ENCODE data around the gene C5orf63. TPM values are rescaled to one million over a fixed set of nuclear protein-coding genes. Genes with fewer than 3 reads are reported as not detected.

Gene C5orf63
- total and polyA plus RNA-seq, 4 donors: 2.1 to 6.4 (median 3.8) TPM

- no peak overlapping the region for H3K4me3 ChIP-seq (ENCODE audit: low read depth in 1 of 3, low read length in 3 of 3)
- H3K27ac ChIP-seq (ENCODE audit: low read depth in 1 of 2, low read length in 2 of 2): no peak overlapping the region
- WGBS: 82% methylated on average over 2 of the region's 2 CpGs
- DNase-seq (ENCODE audit: low spot score): no peak
- H3K36me3 ChIP-seq (ENCODE audit: control insufficient read depth in 4 of 4, insufficient read depth in 3 of 4, low read depth in 1 of 4, low read length in 3 of 4): peaks cover 0 to 3% (median under 1%) of the 10 kb centered on the region in 4 donors
- TF ChIP-seq ZBTB33 (IDR thresholded peaks at IDR 0.05): no peak
- no peak for TF ChIP-seq FOXA1 (IDR thresholded peaks at IDR 0.05)
- no peak for TF ChIP-seq GABPA (IDR thresholded peaks at IDR 0.05 in 1 of 2, conservative IDR thresholded peaks at IDR 0.05 in 1 of 2)
- TF ChIP-seq REST (IDR thresholded peaks at IDR 0.05): no peak
- TF ChIP-seq ATF3 (IDR thresholded peaks at IDR 0.05): no peak
- H3K4me1 ChIP-seq (ENCODE audit: control insufficient read depth in 4 of 4, insufficient read depth in 4 of 4, low read length in 3 of 4): no peaks in the 10 kb centered on the region
- H3K9me3 ChIP-seq (ENCODE audit: control insufficient read depth in 4 of 4, low read length in 3 of 4): no peaks in the 10 kb centered on the region
- H3K27me3 ChIP-seq (ENCODE audit: control insufficient read depth in 4 of 4, insufficient read depth in 4 of 4, low read length in 3 of 4): no peaks in the 10 kb centered on the region
- no peak overlapping the region for H3K9ac ChIP-seq (ENCODE audit: low read depth in 1 of 2, low read length in 2 of 2)
These were observed 16.4 kb downstream of the C5orf63 start for GRCh38 chr5:127056896-127057295.

GRCh38 chr5:127055880-127056653, 17.2 kb downstream of the C5orf63 start:
- TF ChIP-seq JUND (IDR thresholded peaks at IDR 0.05) (no peak), YY1 (IDR thresholded peaks at IDR 0.05) (no peak), GABPA (IDR thresholded peaks at IDR 0.05 in 1 of 2, conservative IDR thresholded peaks at IDR 0.05 in 1 of 2) (no peak), ZBTB33 (IDR thresholded peaks at IDR 0.05) (no peak), SP1 (IDR thresholded peaks at IDR 0.05) (no peak), FOXA2 (IDR thresholded peaks at IDR 0.05) (no peak), HNF4A (conservative IDR thresholded peaks at IDR 0.05) (no peak), FOXA1 (IDR thresholded peaks at IDR 0.05) (no peak), RAD21 (IDR thresholded peaks at IDR 0.05) (no peak), TAF1 (conservative IDR thresholded peaks at IDR 0.05) (no peak), HNF4G (IDR thresholded peaks at IDR 0.05) (no peak), ATF3 (IDR thresholded peaks at IDR 0.05) (no peak), MAX (IDR thresholded peaks at IDR 0.05) (no peak), EGR1 (IDR thresholded peaks at IDR 0.05; ENCODE audit: low read depth in 2 of 2) (no peak), CTCF (IDR thresholded peaks at IDR 0.05; ENCODE audit: low read depth, low read length, missing input control) (no peak), REST (IDR thresholded peaks at IDR 0.05) (no peak)
- Histone ChIP-seq H3K4me3 (ENCODE audit: low read depth in 1 of 3, low read length in 3 of 3) (no peak overlapping the region), H3K9me3 (ENCODE audit: control insufficient read depth in 4 of 4, low read length in 3 of 4) (no peaks in the 10 kb centered on the region), H3K36me3 (ENCODE audit: control insufficient read depth in 4 of 4, insufficient read depth in 3 of 4, low read depth in 1 of 4, low read length in 3 of 4) (peaks cover 0 to 4% (median 1%) of the 10 kb centered on the region in 4 donors), H3K9ac (ENCODE audit: low read depth in 1 of 2, low read length in 2 of 2) (no peak overlapping the region), H3K4me1 (ENCODE audit: control insufficient read depth in 4 of 4, insufficient read depth in 4 of 4, low read length in 3 of 4) (no peaks in the 10 kb centered on the region), H3K27ac (ENCODE audit: low read depth in 1 of 2, low read length in 2 of 2) (no peak overlapping the region), H3K27me3 (ENCODE audit: control insufficient read depth in 4 of 4, insufficient read depth in 4 of 4, low read length in 3 of 4) (no peaks in the 10 kb centered on the region)
- DNase-seq (ENCODE audit: low spot score): no peak
- WGBS: 96% methylated on average over 3 of the region's 3 CpGs

All from liver (tissue), 9 donors.